ENCODE results near the gene PTPN1.
"Not testable (repeated sequence)": the region's sequence is repeated elsewhere in the genome, so short reads cannot be mapped to it uniquely, and the experiment has no call there.

PTPN1 gene

DNA sequence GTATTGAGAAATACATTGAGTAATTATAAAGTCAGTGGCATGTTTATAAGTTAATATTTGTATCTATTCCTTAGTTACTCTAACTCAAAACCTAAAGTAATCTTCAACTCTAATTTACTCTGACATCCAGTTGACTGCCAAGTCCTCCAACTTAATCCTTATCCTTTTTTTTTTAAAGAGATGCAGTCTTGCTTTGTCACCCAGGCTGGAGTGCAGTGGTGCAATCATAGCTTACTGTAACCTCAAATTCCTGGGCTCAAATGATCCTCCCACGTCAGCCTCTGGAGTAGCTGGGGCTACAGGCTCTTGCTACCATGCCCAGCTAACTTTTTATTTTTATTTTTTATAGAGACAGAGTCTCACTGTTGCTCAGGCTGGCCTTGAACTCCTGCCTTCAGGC lies 24.4 kb downstream of the PTPN1 start:
- no peak for DNase-seq

DNA sequence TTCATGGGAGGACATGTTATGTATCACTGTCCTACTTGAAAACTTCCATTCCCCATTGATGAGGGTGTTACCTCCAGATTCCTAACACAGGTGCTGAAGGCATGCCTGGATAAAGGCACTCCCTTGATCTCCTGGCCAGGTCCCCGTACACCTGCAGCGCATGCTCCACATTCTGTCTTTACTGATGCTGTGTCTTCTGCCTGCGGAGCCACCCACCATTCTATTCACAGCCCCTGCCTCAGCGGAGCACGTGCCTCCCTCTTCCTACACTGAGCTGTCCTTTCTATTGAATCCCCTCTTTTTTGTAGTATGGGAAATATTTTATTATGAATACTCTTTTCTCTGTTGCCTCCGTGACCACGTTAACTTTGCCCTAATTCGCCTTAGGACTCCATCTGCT lies 25.0 kb downstream of the PTPN1 start:
- no peak for DNase-seq

DNA sequence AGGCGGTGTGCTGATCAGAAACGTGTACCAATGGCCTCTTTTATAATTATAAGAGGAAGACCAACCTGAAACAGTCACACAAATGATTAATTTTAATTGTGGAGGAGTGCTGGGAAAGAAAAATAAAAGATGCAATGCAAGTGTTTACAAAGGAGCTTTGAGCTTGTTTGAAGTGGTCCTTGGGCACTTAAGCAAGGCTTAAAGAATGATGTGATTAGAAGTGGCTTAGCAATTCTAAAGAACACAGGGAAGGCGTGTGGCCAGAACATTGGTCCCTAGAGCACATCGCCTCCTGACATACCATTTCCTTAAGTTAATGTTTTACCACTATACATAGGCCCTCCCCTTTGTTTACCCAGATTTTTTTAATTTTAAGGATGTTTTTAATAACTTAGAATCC lies 26.1 kb downstream of the PTPN1 start:
- DNase-seq: no peak

DNA sequence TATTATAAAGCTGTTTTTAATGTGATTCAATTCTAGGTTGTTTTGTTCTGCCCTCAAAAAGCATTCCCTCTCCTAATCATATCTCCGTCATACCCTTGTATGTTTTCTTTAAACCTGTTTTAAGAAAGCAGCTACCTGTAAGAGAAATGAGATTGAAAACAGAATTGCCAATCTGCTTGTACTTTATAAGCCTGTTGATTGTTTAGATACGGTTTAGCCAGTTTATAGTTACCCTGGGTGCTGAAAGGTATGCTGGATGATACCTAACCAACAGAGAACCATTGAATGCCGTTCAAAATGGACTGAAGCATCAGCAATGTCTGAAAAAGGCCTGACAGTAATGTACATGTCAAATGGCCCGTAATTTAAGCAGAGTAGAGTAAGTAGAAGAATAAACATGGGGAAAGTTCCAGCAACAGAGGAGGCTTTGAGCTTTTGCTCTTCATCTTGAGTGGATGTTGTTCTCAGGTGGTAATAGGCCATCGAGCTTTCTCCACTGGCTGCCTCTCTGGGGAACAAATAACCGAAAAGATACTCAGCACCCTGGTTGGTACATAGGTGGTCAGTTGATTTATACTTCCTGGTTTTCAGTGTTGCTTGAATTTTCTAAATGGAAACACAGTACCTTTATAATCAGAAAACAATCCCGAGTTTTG lies 27.5 kb downstream of the PTPN1 start:
- no peak for DNase-seq

DNA sequence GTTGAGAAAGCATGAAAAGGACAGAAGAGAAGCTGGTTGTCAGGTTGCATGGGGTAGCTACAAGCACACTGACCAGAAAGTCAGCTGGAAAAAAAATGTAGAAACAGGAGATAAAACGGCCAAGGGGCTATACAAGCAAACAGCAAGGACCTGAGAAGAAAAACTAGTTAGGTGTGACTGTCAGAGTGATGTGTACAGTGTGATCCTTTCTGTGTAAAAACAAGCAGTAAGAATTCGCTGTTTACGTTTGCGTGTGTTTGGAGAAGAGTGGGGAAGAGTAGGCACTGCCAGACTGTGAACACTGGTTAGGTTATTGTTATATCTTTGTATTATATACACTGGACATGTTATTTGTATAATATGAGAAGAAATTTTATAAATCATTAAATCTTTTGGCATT lies 28.1 kb downstream of the PTPN1 start:
- no peak for DNase-seq

DNA sequence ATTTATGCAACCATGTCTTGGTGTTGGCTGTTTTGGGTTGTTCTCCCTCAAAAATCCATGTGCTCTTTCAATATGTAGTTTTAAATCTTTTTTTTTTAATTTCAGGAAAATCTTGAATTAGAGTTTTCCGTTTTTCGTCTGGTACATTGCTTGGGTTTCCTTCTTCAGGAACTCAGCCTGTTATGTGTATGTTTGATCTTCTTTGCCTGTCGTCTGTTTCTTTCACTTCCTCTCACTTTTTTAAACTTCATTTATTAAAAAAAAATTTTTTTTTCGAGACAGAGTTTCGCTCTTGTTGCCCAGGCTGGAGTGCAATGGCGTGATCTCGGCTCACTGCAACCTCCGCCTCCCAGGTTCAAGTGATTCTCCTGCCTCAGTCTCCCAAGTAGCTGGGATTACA lies 29.6 kb downstream of the PTPN1 start:
- DNase-seq: not testable (repeated sequence)

DNA sequence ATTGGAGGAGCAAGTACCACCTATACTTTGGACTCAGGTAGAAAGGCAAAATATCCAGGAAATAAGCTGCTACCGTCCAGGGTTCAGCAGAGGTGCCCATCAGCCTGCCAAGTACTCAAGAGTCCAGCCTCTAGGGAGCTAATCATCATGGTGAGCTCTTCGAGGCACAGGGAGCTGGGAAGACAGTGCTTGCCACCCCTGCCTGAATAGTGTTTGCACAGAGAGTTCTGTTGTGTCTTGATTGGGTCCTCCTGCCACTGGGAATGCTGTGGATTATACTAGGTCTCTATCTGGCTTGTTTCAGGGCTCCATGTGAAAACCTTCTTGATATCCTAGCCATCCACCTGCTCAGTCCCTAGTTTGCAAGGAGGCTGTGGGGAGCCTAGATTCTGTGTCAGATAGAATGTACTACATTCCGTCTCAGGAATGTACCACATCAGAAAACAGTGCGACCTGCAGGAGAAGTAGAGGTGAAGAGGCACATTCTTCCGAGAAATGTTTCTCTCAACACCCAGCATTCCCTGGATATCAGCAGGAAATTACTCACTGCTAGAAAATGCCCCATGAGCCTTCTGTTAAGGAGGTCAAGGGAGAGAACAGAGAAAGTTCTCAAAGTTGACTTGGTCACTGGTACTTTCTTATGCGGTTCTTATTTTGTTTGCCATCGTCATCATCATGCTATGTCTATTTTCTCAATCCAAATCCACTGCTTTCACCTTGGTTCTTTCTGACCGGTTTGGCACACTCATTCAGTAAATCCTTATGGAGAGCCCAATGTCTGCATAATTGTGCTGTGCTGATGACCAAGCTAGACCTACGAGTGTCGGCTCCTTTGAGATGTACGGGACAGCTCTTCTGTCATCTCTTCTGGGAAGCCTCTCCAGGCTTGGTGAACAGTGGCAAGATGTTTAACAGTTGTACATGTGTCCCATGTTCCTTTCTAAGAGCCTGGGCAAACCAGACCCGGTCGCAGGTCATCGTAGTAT lies 30.7 kb downstream of the PTPN1 start:
- DNase-seq: no peak

DNA sequence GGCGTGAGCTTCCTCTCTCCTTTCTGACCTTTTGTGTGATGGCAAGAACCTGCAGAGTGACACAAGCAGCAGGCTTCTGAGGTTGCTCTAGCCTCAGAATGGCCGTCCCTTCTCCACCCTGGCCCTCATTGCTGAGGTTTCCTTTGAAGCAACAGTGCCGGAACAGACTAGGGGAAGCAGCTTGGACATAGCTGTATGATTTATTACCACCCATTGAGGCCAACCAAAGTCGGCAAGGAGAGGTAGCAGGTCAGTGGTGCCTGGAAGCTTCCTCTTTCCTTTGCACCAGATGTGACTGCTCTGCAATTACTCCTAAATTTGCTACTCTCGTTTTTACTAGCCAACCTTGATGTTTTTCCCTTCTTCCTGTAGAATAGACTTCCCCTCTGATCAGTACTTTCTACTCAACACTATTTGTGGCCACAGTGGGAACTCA lies 31.4 kb downstream of the PTPN1 start:
- peak in 1 of 2 donors; percentile 36 for DNase-seq

DNA sequence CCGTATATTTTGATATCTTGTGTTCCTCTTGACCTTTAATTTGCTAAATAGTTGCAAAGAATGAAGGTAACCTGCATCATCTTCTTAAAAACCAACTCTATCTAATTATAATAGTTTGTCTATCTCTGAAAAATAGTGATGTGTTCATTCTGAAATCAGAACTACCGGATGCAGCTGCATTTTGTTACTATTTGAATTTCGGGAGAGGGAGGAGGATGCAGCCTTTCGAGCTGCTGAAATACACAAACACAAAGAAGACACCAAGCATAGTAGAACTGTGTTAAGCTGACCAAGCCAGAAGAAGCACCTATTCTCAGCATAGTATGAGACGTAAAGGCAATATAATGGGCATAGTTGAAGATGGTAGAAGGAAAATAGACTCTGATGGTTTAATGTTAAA lies 33.1 kb downstream of the PTPN1 start:
- DNase-seq: no peak

DNA sequence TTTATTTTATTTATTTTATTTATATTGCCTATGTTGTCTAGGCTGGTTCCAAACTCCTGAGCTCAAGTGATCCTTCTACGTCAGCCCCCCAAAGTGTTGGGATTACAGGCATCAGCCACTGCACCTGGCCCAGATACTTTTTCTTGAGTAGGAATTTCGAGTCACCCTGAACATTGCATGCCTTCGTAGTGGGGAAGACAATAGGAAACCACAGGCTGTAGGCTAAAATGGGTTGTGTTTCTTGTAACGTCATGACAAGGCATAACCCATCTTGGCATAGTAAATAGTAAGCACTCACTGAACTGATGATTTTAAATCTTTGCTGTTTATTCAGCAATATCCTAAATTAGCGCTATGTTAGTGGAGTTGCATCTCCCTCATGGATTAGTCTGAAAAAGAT lies 34.9 kb downstream of the PTPN1 start:
- no peak for DNase-seq

DNA sequence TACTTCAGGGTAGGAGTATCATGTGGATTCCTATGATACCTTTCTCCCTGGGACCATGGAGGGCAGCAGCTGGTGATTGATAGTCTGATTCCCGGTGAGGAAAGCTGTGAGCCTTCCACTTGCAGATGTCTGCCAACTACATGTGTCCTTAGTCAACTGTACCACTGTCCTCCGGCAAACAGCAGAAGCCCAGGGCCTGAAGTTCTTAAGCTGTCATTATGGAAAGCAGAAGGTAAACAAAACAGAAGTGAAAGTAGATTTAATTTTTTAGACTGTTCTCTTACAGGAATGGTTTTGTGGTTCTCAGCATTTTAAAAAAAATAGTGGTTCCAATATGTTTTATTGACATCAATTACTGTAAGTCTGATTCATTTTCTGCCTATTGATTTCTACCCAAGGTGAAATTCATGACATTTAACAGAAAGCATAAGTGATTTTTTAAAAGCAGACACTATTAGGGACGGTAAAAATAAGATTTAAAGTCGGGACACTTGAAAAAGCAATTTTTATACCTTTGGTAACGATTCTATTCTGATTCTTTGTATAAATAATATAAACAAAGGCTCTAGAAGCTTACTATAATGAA lies 36.6 kb downstream of the PTPN1 start:
- peak; percentile 45 to 58 for DNase-seq

DNA sequence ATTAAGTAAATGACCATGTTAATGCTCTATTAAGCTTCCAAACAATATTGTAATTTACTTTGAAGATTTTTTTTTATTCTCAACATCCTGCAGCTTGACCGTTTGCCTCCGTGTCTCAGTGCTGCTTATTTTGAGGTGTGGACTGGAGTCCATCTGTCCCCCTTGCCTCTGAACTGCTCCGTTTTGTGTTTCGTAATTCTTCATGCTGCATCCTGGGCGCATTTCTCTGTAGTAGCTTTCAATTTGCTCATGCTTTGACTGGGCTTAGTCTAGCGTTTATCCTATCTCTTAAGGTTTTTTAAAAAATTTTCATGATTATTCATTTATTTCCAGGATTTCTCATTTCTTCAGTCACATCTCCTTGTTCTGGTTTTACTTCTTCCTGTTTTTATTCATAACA lies 37.8 kb downstream of the PTPN1 start:
- DNase-seq: no peak

DNA sequence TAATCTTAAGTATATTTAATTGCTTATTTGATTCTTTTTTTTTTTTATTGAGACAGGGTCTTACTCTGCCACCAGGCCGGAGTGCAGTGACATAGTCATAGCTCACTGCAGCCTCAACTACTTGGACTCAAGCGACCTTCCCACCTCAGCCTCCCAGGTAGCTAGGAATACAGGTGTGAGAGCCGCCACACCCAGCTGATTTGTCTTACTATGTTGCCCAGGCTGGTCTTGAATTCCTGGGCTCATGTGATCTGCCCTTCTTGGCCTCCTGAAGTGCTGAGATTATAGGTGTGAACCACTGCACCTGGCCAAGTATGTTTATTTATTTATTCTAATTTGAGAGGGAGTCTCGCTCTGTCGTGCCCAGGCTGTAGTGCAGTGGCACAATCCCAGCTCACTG lies 38.2 kb downstream of the PTPN1 start:
- DNase-seq: no peak

DNA sequence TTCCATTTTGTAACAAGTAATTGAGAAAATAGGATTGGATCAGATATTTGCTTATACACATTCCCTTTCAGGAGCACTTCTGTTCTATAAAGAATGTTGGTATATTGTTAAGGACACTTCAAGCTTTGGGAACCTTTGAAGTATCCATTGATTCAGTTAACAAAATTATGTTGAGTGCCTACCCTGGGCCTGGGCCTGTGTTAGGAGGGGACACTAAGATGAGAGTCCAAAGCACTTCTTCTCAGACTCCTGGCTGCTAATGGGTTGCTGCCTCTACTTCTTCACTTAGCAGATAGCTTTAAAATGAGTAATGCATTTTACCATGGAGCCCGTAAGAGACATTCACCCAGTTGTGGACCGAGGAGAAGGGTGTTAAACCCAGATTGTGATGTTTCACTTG lies 40.3 kb downstream of the PTPN1 start:
- no peak for DNase-seq

DNA sequence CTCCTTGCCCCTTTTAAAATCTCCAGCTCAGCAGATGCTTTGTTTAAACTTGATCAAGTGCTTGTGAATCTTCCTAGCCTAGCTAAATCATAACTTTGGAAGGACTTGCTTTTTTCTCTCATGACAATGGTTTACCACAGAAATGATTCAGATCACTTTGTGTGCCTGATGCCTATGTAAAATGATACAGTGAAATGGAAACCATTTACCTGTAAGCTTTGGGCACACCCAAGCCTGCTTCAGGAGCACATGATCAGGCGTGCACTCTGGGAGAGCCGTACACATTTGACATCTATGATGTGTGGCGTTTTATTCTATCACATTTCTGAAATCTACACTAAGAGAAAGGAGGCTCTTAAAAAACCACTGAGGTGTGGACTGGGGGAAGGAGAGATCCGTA lies 41.1 kb downstream of the PTPN1 start:
- no peak for DNase-seq

DNA sequence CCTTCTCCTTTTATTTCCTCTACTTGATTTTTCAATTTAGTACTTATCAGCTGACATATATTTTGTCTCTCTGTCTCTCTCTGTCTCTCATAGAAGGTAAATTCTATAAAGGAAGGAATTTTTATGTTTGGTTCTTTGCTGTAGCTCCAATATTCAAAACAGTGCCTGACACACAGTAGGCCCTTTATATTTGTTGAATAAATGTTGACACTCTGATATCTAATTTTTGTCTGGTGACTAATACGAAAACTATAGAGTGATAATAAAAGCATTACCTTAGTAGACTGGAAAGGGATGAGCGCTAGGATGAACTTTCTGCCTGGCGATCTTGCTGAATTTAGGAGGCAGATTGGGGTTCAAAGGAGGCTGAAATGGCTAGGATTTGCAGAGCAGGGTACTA lies 42.8 kb downstream of the PTPN1 start:
- no peak for DNase-seq

DNA sequence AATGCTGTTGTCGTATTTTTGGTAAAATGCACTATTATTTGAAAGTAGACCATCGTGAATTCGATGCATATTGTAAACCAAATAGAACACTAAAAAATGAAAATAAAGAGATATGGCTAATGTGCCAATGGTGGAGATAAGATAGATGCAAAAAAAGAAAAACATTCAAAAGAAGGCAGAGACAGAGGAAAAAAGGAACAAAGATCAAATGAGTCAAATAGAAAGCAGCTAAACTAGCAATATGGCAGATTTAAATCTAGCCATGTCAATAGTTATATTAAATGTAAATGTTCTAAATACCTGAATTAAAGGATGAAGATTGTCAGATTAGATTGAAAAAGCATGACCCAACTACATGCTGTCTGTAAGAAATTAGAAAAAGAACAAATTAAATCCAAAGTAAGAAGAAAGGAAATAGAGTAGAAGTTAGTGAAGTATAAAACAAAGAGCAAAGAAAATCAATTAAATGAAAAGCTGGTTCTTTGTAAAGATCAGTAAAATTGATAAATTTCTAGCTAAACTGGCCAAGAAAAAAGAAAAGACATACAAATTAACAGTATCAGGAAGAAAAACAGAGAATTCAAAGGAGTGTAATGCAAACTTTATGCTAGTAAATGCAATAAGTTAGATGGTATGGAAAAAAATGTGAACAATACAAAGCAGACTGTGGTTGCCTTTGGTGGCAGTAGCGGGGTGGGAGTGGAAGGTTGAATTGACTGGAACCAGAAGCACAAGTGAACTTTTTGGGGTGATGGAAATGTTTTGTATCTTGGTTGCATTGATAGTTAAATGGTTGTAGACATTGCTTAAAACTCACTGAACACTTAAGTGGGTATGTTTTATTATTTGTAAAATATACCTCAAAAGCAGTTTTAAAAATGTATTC lies 44.8 kb downstream of the PTPN1 start:
- DNase-seq: no peak

DNA sequence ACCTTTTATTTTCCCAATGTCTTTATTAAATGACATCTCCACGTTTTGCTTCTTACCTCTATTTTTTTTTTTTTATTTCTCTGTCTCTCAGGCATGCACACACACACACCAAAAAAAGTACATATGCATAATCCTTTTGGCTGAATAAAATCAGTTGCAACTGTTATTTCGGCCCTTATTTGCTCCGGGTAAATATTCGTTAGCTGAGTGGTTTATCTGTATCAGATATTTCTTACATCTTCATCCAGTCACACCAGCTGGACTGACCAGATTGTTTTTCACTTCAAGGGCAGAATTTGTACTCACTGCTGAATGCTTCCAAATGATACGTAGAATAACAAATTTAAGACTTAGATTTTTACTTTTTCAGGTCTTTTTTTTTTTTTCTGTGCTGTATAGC lies 45.5 kb downstream of the PTPN1 start:
- DNase-seq: no peak

DNA sequence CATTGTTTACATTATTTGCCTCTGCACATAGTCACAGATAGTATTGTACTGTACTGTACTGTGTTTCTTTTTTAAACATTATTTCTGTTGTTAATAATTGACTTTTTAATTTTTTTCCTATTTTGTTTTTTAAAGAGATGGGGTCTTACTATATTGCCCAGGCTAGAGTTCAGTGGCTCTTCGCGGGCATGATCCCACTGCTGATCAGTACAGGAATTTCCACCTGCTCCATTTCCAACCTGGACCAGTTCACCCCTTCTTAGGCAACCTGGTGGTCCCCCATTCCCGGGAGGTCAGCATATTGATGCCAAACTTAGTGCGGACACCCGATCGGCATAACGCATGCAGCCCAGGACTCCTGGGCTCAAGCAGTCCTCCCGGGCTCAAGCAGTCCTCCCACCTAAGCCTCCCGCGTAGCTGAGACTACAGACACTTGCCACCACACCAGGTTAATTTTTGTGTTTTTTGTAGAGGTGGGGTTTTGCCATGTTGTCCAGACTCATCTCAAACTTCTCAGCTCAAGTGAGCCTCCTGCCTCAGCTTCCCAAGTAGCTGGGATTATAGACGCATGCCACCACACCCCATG lies 47.5 kb downstream of the PTPN1 start:
- DNase-seq: no peak

DNA sequence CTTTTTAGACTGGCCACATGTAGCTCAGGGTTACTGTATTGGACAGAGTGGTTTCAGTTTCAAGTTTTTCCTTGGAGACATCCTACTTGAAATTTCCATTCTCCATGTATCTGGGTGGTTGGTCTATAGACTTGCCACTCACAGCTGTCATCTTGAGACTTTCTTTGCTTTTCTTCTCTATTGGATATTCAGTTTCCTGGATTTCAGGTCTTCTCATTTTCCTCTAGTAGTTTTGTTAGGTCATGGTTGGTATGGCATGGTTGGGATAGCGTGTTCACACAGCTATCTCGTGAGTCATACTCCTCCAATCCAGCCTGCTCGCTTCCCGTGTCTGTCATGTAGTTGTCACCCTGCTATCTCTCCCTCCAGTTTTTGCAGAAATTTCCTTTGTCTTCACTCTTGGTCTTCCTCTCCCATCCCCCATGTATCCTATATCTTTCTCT lies 48.3 kb downstream of the PTPN1 start:
- DNase-seq: no peak

DNA sequence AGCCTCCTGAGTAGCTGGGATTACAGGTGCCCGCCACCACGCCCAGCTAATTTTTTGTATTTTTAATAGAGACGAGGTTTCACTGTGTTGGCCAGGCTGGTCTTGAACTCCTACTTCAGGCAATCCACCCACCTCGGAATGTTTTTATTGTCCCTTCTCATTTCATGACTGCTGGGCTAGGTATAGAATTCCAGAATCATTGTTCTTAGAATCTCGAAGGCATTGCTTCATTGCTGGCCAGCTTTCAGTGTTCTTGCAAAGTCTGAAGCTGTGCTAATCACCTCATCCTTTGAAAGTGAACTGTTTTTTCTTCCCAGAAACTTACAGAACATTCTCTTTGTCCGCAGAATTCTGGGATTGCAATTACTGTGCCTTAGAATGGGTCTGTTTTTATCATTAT lies 49.0 kb downstream of the PTPN1 start:
- no peak for DNase-seq

DNA sequence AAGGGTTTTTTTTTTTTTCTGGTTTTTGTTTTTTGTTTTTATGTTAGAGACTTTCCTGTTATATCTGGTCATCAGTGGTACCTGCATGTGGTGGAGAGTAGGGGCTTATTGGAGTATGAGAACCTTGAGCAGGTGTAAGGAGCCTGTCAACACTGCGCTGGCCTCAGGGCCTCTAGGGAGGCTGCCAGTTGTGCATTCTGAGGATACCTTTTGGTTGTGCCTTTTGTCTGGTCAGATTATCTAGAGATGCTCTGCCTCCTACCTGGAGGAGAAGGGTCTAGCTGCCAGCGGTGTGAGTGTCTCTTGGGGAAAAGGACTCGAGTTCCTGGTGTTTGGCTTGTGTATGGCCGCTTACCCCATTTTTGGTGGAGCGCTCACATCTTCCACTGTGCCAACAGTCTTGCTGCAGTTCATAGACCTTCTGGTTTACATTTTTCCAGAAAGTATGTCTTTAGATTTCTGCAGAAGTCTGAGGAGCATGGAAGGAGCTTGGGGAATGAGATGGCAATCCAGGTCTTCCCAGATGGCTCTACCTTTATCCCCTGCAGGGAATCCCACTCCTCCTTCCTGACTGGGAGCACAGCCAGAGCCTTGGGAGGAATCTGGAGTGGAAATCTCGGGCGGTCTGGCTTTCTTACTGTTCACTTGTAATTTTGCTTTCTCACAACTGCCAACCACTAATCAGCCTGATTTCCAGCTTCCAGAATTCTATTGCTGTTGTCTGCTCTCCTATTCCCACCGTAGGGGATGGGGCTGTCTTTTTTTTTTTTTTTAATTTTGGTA lies 49.9 kb downstream of the PTPN1 start:
- no peak for DNase-seq
